T-helper 9 cell (primary cell): ENCODE data around the gene RFESD.
"Not testable (repeated sequence)": the region's sequence is repeated elsewhere in the genome, so short reads cannot be mapped to it uniquely, and the experiment has no call there.

Experiments
- DNase-seq: peaks from one replicate; pipeline ENCODE4 v3.0.0-alpha.2; 2020

The RFESD gene

DNA sequence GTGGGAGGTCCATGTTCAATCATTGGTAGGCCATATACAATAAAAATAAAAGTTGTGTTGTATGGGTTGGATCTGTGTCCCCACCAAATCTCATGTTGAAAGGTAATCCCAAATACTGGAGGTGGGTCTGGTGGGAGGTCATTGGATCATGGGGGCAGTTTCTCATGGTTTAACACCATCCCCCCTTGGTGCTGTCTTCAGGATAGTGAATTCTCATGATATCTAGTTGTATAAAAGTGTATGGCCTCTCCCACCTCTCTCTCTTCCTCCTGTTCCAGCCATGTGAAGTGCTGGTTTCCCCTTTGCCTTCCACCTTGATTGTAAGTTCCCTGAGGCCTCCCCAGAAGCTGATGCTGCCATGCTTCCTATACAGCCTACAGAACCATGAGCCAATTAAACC lies 21.1 kb downstream of the RFESD start:
- DNase-seq, result no peak

DNA sequence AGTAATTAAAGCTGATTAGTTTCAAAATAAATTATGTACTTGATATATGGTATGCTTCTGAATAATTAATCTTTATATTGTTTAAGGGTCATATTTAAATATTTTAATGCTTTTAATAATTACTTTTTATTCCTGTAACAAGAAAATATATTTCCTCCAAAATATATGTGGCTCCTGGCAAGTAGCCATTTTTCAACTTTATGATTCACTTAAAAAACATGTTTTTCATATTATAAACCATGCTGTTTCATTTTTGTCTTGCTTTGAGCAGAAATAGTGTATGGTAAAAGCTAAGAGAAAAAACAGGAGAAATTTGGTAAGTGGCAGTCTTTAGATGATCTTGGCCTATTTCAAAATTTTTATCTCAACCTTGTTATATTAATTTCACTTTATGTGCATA lies 21.6 kb downstream of the RFESD start:
- no peak for DNase-seq

- no peak for DNase-seq
Measured at GRCh38 chr5:95668728-95669127, 22.2 kb downstream of the RFESD start.

DNA sequence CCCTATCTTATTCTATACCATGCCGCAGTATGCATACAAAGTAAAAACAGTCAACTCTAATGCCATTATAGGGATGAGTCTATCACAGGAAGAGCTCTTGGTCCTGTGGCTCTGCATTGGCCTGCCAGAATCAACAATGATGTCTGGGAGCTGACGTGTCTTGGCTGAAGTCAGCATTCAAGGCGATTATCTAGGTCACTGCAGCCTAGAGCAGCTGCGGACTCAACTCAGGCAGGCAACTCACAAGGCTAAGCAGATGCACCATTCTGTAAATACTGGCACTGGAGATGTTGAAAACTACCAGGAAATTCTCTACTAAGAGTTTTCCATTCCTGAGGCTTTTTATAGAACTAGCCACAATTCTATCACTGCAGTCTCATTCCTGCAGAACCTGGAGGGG lies 23.0 kb downstream of the RFESD start:
- no peak for DNase-seq

- DNase-seq, result no peak
Measured at GRCh38 chr5:95669985-95670384, 23.4 kb downstream of the RFESD start.

DNA sequence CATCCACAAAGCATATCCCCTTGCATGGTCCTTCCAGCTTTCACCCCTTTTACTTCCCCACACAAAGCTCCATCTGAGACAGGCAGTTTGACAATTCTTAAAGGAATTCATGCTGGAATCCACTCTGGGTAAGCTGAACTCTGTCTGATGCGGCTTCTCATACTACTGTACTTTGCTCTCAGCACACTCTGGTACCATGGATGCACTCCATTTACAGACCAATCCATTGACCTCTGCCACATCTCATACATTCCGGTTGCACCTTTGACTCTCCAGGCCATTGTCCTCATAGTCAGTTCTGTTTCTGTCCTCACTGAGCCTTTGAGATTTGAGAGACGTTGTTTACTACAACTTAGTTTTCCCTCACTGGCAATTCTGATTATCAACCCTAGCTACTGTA lies 24.0 kb downstream of the RFESD start:
- DNase-seq, result no peak

GRCh38 chr5:95671826-95672225 lies 25.2 kb downstream of the RFESD start:
- no peak for DNase-seq

- no peak for DNase-seq
Measured at GRCh38 chr5:95672641-95673040, 26.1 kb downstream of the RFESD start.

GRCh38 chr5:95673081-95673480 lies 26.5 kb downstream of the RFESD start:
- DNase-seq, result no peak

DNA sequence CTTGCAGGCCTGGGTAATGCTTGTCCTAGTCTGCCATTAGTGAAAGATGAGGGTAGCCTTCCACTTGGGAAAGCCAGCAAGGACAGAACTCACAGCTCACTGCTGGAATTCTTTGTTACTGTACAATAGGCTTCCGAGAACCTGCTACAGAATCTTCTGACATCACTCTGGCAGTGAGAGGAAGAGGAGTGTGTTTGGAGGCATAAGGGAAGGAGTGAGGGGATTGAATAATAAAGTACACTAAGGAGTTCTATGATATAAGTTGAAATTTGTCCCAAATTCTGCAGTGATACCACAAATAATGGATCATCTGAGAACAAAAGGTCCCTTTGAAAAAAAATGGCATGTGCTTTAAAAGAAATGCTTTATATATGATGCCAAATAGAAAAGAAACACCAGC lies 36.3 kb downstream of the RFESD start, which contains the start of gene SPATA9:
SPATA9 (minus strand) TSS at position 101 of the 400 bp plus-strand sequence. CDS start 137 bp downstream, outside the sequence.
- no peak for DNase-seq

DNA sequence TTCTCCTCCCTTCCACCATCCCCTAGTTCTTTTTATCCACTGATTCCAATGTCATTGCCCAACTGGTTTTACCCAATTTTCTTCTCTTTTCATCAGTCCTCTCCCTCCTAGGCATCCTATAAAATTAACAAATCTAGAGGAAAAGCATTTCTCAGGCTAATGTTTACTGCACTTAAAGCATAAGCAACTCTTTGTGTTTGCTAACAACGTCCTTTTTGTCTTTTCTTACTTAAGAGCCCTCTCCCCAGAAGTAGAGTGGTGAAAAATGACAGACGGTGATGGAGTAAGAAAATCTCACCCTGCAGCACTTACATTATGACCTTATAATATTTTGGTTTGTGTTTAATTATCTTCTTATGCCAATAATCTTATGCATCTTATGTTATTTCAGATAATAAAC lies 37.8 kb downstream of the RFESD start:
- DNase-seq, result no peak

- DNase-seq, result no peak
Measured at GRCh38 chr5:95686651-95687050, 40.1 kb downstream of the RFESD start.

DNA sequence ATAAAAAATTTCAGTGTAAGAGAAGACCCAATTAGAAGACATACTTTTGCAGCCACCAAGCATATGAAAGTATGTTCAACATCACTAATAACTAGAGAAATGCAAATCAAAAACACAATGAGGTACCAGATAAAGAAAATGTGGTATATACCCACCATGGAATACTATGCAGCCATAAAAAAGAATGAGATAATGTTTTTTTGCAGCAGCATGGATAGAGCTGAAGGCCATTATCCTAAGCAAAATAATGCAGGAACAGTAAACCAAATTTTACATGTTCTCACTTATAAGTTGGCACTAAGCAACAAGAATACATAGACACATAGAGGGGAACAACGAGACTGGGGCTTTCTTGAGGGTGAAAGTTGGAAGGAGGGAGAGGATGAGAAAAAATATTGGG lies 43.1 kb downstream of the RFESD start:
- DNase-seq, result no peak

DNA sequence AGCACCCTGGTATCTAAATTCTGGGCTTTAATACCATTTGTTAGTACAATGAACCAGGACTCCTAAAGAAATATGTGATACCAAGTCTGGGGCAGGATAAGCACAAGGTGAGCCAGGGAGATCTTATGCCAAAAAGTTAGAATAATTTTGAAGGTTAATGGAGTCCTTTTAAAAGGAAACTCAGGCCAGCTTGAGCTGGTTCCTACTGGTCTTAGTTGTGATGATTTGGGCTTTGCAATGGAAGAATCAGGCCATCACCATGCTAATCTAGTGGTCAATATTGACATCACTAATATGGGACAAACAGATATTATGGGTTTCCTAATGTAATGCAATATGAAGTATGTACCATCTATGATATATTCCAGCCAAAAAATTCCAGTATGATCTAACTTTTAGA lies 43.8 kb downstream of the RFESD start:
- DNase-seq, result no peak

DNA sequence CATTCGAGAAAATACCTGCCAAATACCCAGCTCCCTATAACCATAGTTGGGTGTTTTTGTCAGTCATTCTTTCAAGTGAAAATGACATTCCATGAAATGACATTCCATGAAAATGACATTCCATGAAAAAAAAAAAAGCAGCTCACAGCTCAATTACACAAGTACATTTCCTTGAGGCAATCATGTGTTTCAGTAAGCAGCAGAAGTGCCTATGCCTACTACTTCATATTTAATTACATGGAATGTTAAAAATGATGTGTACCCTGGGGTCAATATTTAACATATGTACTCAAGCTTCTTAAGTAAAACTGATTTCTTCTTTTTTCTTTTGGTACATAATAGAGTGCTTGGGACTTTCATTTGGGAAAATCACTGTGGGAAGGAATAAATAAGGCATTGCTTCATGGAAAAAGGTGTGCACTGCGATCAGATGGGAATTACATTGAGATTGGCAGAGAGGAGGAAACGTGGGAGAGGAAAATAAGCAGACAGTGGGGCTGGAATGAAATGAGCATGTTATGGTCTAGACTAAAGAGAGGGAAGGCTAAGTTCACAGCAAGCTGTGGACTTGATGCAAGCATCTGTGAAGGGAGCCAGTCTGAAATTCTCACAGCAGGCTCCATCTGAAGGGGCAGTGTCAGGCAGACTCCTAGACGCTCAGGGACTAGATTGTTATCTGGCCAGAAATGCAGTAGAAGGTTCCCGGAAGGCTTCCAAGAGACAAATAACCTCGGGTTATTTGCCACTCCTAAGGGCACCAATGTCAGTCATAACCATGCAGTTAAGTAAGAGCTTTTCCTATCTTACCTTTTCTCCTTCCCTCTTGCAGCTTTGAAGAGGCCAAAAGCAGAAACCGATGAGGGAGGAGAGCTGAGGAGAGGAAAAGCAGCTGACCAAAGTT lies 51.5 kb downstream of the RFESD start:
- no peak for DNase-seq

DNA sequence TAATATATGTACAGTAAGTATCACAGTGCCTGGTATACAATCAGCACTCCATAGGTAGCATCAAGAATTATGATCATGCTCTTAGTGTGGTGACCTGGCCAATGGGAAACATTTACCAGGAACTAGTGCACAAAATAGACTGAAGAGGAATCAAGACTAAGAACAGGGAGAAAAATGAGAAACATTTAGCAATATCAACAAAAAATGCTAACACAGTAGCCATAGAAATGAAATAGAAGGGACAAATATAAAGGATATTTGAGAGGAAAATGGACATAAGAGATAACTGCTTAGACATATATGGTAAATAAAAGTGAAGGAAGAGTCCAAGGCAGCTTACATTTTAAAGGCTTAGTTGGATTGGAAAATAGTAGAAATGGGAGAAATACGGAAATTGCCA lies 52.8 kb downstream of the RFESD start:
- no peak for DNase-seq

DNA sequence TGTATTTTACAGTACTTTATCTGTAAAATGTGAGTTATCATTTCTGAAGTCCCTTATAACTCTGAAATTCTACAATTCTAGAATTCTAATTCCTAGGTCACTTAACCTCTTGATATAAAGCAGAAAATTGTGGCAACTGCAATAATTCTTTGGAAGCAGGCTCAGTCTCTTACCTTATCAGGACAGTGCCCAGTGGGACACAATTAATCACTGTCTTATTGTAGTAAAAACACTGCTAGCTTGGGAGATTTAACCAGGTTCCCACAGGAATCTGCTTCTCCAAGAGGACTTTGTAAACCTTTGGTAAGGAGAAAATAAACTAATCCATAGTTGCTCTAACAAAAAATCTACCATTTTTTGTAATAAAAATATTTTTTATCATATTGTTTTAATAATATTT lies 54.5 kb downstream of the RFESD start:
- no peak for DNase-seq

DNA sequence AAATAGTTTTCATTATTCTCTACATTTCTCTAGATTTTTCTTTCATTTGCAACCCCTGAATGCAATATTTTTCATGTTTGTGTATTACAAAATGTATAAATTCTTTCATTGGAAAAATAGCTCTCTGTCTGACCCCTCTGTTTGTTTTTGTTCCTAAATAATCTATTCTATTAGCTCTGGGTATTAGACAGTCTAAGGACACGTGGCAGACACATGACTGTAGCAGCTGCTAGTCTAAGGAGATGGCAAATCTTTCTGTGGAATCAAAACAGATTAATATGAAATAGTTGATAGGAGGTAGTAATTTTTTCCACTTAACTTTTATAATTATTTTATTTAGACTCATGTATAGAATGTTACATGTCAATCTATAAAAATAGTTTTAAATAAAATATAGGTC lies 57.6 kb downstream of the RFESD start:
- DNase-seq, result no peak

DNA sequence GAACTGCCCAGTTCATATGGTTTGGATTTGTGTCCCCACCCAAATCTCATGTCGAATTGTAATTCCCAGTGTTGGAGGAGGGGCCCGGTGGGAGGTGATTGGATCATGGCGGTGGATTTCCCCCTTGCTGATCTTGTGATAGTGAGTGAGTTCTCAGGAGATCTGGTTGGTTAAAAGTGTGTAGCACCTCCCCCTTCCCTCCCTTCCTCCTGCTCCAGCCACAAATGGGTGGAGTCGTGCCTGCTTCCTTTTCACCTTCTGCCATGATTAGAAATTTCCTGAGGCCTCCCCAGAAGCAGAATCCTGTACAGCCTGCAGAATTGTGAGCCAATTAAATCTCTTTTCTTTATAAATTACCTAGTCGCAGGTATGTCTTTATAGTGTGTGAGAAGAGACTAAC lies 59.6 kb downstream of the RFESD start:
- DNase-seq, result not testable (repeated sequence)

GRCh38 chr5:95707055-95707454 lies 60.5 kb downstream of the RFESD start:
- DNase-seq, result no peak
